HCT116 (cell line): ENCODE data around the gene UBAP2L. TPM values are rescaled to one million over a fixed set of nuclear protein-coding genes. Genes with fewer than 3 reads are reported as not detected.

Experiments used
- ATAC-seq: fragments of 200-7000 bp; cut with Tn5 transposase; 2 replicates; pipeline ENCODE4 v1.9.1; 2020; ENCODE audit warnings: mild to moderate bottlenecking, moderate library complexity
- BruUV-seq: library from RNA; stranded (reverse); fragments of 400-500 nt; replicated peaks from 2 replicates; lab custom pipeline; 2021; lab: Mats Ljungman, UMichigan
- CTCF ChIA-PET: fragments of 300-600 bp; sonication (Branson Sonifier 250); formaldehyde crosslinking; loops from one replicate; lab custom pipeline; 2021; ENCODE audit warnings: antibody characterized with exemption; lab: Charles Lee
- POLR2A ChIA-PET: fragments of 300-600, 350-600 bp; sonication (Branson Sonifier 250); formaldehyde crosslinking; loops from one replicate; lab custom pipeline; 2021; ENCODE audit warnings: antibody characterized with exemption; lab: Charles Lee
- RAD21 ChIA-PET, 2 experiments: fragments of 300-600 bp; sonication (Branson Sonifier 250); formaldehyde crosslinking; loops; one replicate each; lab custom pipeline; 2023; ENCODE audit warnings: low total read pairs in 2 of 2; ENCODE audit not compliant: uncharacterized antibody in 2 of 2, unreplicated experiment in 2 of 2, low non-redundant PET in 1 of 2; lab: Charles Lee
- DNase-seq: peaks from one replicate; pipeline ENCODE4 v3.0.0-alpha.2; 2010; ENCODE audit warnings: low read depth, low spot score
- H2AFZ ChIP-seq: fragments of 200-600 bp; shearing (Covaris generic), sonication (generic); 2 replicates; pipeline ENCODE4 v1.6.1; 2017; ENCODE audit warnings: low read depth, mixed run types, mixed read lengths, antibody characterized with exemption, low read length; ENCODE audit not compliant: poor library complexity, severe bottlenecking
- H3K27ac ChIP-seq: 2 replicates; pipeline ENCODE4 v1.5.1; 2012; ENCODE audit warnings: low read depth, low read length
- H3K27me3 ChIP-seq: fragments of 200-600 bp; sonication (generic); 2 replicates; pipeline ENCODE4 v1.6.1; 2016; ENCODE audit warnings: mixed run types, low read length, mixed read lengths; ENCODE audit not compliant: insufficient read depth
- H3K36me3 ChIP-seq, 2 experiments: fragments of 200-500 bp in 1 of 2; fragments of 200-600 bp in 1 of 2; sonication (Bioruptor generic) in 1 of 2; sonication (generic) in 1 of 2; 2 replicates each; pipeline versions ENCODE4 v1.5.1 to v1.6.1; 2014 to 2016; ENCODE audit warnings: low read length in 2 of 2, inconsistent platforms in 1 of 2, mixed read lengths in 1 of 2, mixed run types in 1 of 2; ENCODE audit not compliant: insufficient read depth in 2 of 2, control insufficient read depth in 1 of 2
- H3K4me1 ChIP-seq, 2 experiments: fragments of 200-600 bp in 1 of 2; sonication (generic) in 1 of 2; 2 replicates each; pipeline versions ENCODE4 v1.5.1 to v1.6.1; 2012 to 2017; ENCODE audit warnings: low read length in 2 of 2, inconsistent platforms in 1 of 2, mild to moderate bottlenecking in 1 of 2, mixed read lengths in 1 of 2, mixed run types in 1 of 2, moderate library complexity in 1 of 2; ENCODE audit not compliant: insufficient read depth in 2 of 2, control insufficient read depth in 1 of 2
- H3K4me2 ChIP-seq: fragments of 200-600 bp; sonication (generic); 2 replicates; pipeline ENCODE4 v1.6.1; 2017; ENCODE audit warnings: mixed run types, low read length, mixed read lengths
- H3K4me3 ChIP-seq, 2 experiments: fragments of 200-600 bp in 1 of 2; sonication (generic) in 1 of 2; replicated peaks in 1 of 2; 2 replicates each; pipeline ENCODE4 v1.5.1; 2011 to 2016; ENCODE audit warnings: low read length in 2 of 2, control low read depth in 1 of 2, low read depth in 1 of 2, mild to moderate bottlenecking in 1 of 2, mixed read lengths in 1 of 2, mixed run types in 1 of 2
- H3K79me2 ChIP-seq: fragments of 200-600 bp; sonication (generic); 2 replicates; pipeline ENCODE4 v1.6.1; 2017; ENCODE audit warnings: mild to moderate bottlenecking, mixed run types, low read length, moderate library complexity, mixed read lengths; ENCODE audit not compliant: insufficient read depth
- H3K9ac ChIP-seq: fragments of 200-600 bp; sonication (generic); 2 replicates; pipeline ENCODE4 v1.6.1; 2016; ENCODE audit warnings: low read length, mixed read lengths
- H3K9me2 ChIP-seq: fragments of 200-600 bp; sonication (generic), shearing (Covaris generic); 2 replicates; pipeline ENCODE4 v1.6.1; 2017; ENCODE audit warnings: mixed run types, mild to moderate bottlenecking, moderate library complexity; ENCODE audit not compliant: insufficient read depth
- H3K9me3 ChIP-seq, 2 experiments: fragments of 200-500 bp in 1 of 2; fragments of 200-600 bp in 1 of 2; sonication (Bioruptor generic) in 1 of 2; sonication (generic) in 1 of 2; 2 replicates each; pipeline ENCODE4 v1.6.1; 2014 to 2017; ENCODE audit warnings: low read length in 2 of 2, mixed read lengths in 2 of 2, inconsistent platforms in 1 of 2, low read depth in 1 of 2, mild to moderate bottlenecking in 1 of 2, mixed run types in 1 of 2, moderate library complexity in 1 of 2; ENCODE audit not compliant: control insufficient read depth in 1 of 2, insufficient read depth in 1 of 2
- H4K20me1 ChIP-seq: fragments of 200-600 bp; sonication (generic), shearing (Covaris generic); 2 replicates; pipeline ENCODE4 v1.6.1; 2017; ENCODE audit warnings: mixed run types, mild to moderate bottlenecking, moderate library complexity; ENCODE audit not compliant: insufficient read depth
- CEBPB ChIP-seq: IDR thresholded peaks from 2 replicates; pipeline ENCODE4 v1.6.1; 2012; ENCODE audit warnings: low read depth
- EZH2 ChIP-seq: fragments of 200-600 bp; sonication (generic); IDR thresholded peaks from 2 replicates; pipeline ENCODE4 v1.6.1; 2017; ENCODE audit warnings: antibody characterized with exemption, mixed run types
- FOSL1 ChIP-seq: IDR thresholded peaks from 2 replicates; pipeline ENCODE4 v1.6.1; 2012; ENCODE audit warnings: low read depth
- JUND ChIP-seq: IDR thresholded peaks from 2 replicates; pipeline ENCODE4 v1.6.1; 2012
- POLR2A ChIP-seq: IDR thresholded peaks from 2 replicates; pipeline ENCODE4 v1.7.0; 2011; ENCODE audit warnings: borderline replicate concordance; ENCODE audit not compliant: insufficient read depth, insufficient read length; ENCODE audit errors: extremely low read depth
- TCF7L2 ChIP-seq: IDR thresholded peaks from 2 replicates; pipeline ENCODE4 v1.7.0; 2011; ENCODE audit warnings: borderline replicate concordance, inconsistent platforms; ENCODE audit not compliant: insufficient read depth, insufficient read length; ENCODE audit errors: extremely low read depth
- intact Hi-C: fragments of 100-400 bp; cut with micrococcal nuclease; formaldehyde crosslinking; loops from 2 replicates; pipeline ENCODE4 v1.10.0; 2022
- total RNA-seq: library from RNA; stranded (reverse); gene quantifications from one replicate; pipeline ENCODE4 v1.2.1, GENCODE V29; 2021; ENCODE audit not compliant: unreplicated experiment
- TF ChIP-seq, protein P1 (sequence below): IDR thresholded peaks from 2 replicates; pipeline ENCODE4 v1.6.1; 2012; ENCODE audit warnings: low read depth
- TF ChIP-seq, protein P2 (sequence below): IDR thresholded peaks from 2 replicates; pipeline ENCODE4 v1.6.1; 2011; ENCODE audit warnings: mild to moderate bottlenecking, low read length, moderate library complexity; ENCODE audit not compliant: insufficient replicate concordance; ENCODE audit errors: extremely low read depth

The UBAP2L gene
- total RNA-seq, 1 experiment from 2014 or later, result 189 TPM

DNA sequence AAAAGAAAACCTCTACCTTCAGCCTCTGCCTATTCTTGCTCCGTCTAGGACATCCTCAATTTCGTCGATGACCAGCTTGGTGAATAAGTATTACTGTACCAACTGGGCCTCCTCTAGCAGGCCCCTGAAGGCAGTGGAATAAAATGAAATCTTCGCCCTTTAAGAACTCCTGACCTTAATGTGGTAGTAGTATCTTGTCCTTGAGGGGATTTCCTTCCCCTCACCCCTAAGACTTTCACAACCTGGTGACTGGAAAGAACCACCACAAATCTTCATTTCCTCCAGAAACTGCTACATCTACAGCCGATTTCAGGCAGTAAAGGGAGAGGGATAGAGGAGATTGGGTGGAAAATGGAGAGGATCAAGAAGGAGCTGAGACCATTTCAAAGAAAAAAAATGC is 50.1 kb downstream of the UBAP2L start:
- H3K27ac ChIP-seq, result no peak overlapping the region
- H3K9me3 ChIP-seq, result no peaks in the 10 kb centered on the region
- peaks cover 13% of the 10 kb centered on the region for H3K79me2 ChIP-seq
- H3K4me2 ChIP-seq, result no peak overlapping the region
- peaks cover 3 to 16% of the 10 kb centered on the region in 2 experiments; a peak in 3 of 4 replicates for H3K4me1 ChIP-seq
- H3K27me3 ChIP-seq, result no peaks in the 10 kb centered on the region
- H3K4me3 ChIP-seq, result no peak overlapping the region
- no peak for ATAC-seq
- no peaks in the 10 kb centered on the region for H4K20me1 ChIP-seq
- no peak for DNase-seq
- no TSS peak for BruUV-seq
- ChIA-PET POLR2A (no interaction called here), CTCF (interaction anchor here (1.5 kb wide), 1 partner anchor 71 kb away, joined by 16 read pairs; no protein-coding TSS in a partner anchor), RAD21 (interaction anchor here in 1 of 2 experiments (1.1 to 1.4 kb wide), 2 partner anchors 64 to 71 kb away, joined by 3 to 11 read pairs; no protein-coding TSS in a partner anchor)
- no peak overlapping the region for H3K9ac ChIP-seq
- intact Hi-C loops, result loop anchor here (5.0 kb wide), 1 partner anchor 919 kb away; no protein-coding TSS in a partner anchor
- H3K9me2 ChIP-seq, result no peaks in the 10 kb centered on the region
- peaks cover 26 to 27% of the 10 kb centered on the region in 2 experiments for H3K36me3 ChIP-seq
- TF ChIP-seq TCF7L2 (no peak), JUND (no peak), POLR2A (no peak), CEBPB (no peak), FOSL1 (no peak), EZH2 (no peak)
- TF ChIP-seq, protein P1, sequence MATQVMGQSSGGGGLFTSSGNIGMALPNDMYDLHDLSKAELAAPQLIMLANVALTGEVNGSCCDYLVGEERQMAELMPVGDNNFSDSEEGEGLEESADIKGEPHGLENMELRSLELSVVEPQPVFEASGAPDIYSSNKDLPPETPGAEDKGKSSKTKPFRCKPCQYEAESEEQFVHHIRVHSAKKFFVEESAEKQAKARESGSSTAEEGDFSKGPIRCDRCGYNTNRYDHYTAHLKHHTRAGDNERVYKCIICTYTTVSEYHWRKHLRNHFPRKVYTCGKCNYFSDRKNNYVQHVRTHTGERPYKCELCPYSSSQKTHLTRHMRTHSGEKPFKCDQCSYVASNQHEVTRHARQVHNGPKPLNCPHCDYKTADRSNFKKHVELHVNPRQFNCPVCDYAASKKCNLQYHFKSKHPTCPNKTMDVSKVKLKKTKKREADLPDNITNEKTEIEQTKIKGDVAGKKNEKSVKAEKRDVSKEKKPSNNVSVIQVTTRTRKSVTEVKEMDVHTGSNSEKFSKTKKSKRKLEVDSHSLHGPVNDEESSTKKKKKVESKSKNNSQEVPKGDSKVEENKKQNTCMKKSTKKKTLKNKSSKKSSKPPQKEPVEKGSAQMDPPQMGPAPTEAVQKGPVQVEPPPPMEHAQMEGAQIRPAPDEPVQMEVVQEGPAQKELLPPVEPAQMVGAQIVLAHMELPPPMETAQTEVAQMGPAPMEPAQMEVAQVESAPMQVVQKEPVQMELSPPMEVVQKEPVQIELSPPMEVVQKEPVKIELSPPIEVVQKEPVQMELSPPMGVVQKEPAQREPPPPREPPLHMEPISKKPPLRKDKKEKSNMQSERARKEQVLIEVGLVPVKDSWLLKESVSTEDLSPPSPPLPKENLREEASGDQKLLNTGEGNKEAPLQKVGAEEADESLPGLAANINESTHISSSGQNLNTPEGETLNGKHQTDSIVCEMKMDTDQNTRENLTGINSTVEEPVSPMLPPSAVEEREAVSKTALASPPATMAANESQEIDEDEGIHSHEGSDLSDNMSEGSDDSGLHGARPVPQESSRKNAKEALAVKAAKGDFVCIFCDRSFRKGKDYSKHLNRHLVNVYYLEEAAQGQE, result no peak
- TF ChIP-seq, protein P2, sequence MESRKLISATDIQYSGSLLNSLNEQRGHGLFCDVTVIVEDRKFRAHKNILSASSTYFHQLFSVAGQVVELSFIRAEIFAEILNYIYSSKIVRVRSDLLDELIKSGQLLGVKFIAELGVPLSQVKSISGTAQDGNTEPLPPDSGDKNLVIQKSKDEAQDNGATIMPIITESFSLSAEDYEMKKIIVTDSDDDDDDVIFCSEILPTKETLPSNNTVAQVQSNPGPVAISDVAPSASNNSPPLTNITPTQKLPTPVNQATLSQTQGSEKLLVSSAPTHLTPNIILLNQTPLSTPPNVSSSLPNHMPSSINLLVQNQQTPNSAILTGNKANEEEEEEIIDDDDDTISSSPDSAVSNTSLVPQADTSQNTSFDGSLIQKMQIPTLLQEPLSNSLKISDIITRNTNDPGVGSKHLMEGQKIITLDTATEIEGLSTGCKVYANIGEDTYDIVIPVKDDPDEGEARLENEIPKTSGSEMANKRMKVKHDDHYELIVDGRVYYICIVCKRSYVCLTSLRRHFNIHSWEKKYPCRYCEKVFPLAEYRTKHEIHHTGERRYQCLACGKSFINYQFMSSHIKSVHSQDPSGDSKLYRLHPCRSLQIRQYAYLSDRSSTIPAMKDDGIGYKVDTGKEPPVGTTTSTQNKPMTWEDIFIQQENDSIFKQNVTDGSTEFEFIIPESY, result no peak
- TF ChIP-seq, all 23 proteins: peak for 0
- H2AFZ ChIP-seq, result no peak overlapping the region
